Subcutaneous adipose tissue (tissue), 4 donors: ENCODE data around the gene ARFRP1. TPM values are rescaled to one million over a fixed set of nuclear protein-coding genes. Genes with fewer than 3 reads are reported as not detected.

ENCODE experiments used
- total RNA-seq, 4 donors: library from RNA; depleted of rRNA; stranded (reverse); fragments of >200 nt; gene quantifications; one replicate each; pipeline ENCODE4 v1.1.0, GENCODE V29; 2016
- TF ChIP-seq, protein P1 (sequence below): fragments of 450-650 bp; IDR thresholded peaks from one replicate; pipeline ENCODE4 v1.5.1; 2016; ENCODE audit warnings: low read depth, mild to moderate bottlenecking, control low read depth, antibody characterized with exemption, moderate library complexity

Gene ARFRP1
- total RNA-seq, 4 donors from 2014 or later = 21.9 to 39.4 (median 31.5) TPM

DNA sequence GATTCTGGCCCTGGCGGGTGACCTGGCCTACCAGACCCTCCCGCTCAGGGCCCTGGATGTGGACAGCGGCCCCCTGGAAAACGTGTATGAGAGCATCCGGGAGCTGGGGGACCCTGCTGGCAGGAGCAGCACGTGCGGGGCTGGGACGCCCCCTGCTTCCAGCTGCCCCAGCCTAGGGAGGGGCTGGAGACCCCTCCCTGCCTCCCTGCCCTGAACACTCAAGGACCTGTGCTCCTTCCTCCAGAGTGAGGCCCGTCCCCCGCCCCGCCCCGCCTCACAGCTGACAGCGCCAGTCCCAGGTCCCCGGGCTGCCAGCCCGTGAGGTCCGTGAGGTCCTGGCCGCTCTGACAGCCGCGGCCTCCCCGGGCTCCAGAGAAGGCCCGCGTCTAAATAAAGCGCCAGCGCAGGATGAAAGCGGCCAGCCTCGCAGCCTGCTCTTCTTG is 30.9 kb upstream of the ARFRP1 start:
- TF ChIP-seq, protein P1, sequence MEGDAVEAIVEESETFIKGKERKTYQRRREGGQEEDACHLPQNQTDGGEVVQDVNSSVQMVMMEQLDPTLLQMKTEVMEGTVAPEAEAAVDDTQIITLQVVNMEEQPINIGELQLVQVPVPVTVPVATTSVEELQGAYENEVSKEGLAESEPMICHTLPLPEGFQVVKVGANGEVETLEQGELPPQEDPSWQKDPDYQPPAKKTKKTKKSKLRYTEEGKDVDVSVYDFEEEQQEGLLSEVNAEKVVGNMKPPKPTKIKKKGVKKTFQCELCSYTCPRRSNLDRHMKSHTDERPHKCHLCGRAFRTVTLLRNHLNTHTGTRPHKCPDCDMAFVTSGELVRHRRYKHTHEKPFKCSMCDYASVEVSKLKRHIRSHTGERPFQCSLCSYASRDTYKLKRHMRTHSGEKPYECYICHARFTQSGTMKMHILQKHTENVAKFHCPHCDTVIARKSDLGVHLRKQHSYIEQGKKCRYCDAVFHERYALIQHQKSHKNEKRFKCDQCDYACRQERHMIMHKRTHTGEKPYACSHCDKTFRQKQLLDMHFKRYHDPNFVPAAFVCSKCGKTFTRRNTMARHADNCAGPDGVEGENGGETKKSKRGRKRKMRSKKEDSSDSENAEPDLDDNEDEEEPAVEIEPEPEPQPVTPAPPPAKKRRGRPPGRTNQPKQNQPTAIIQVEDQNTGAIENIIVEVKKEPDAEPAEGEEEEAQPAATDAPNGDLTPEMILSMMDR = no peak

DNA sequence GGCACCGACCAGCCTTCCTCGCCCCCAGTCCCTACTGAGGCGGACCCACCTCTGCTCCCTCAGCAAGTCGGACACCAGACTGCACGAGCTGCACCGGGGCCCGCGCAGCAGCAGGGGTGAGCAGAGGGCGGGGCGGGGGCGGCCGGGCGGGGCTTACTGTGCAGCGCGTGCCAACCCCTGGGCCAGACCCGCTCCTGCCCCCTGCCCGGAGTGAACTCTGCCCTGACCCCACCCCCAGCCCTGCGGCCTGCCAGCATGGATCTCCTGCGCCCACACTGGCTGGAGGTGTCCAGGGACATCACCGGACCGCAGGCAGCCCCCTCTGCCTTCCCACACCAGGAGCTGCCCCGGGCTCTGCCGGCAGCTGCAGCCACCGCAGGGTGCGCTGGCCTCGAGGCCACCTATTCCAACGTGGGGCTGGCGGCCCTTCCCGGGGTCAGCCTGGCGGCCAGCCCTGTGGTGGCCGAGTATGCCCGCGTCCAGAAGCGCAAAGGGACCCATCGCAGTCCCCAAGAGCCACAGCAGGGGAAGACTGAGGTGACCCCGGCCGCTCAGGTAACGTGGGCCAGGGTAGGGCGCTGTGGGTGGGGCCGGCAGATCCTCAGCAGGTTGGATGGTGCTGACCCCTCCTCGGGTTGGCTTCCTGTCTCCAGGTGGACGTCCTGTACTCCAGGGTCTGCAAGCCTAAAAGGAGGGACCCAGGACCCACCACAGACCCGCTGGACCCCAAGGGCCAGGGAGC is 30.3 kb upstream of the ARFRP1 start:
- TF ChIP-seq, protein P1 = no peak

DNA sequence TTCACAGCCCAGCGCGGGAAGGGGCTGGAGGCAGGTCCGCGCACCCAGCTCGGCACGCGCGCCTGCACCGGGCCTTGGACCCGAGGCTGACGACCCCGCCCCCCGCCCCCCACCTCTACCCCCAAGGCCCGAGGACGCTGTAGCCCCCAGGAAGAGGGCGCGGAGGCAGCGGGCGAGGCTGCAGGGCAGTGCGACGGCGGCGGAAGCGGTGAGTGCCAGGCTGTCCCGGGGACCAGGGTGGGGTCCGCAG is 29.8 kb upstream of the ARFRP1 start:
- TF ChIP-seq, protein P1 = no peak

DNA sequence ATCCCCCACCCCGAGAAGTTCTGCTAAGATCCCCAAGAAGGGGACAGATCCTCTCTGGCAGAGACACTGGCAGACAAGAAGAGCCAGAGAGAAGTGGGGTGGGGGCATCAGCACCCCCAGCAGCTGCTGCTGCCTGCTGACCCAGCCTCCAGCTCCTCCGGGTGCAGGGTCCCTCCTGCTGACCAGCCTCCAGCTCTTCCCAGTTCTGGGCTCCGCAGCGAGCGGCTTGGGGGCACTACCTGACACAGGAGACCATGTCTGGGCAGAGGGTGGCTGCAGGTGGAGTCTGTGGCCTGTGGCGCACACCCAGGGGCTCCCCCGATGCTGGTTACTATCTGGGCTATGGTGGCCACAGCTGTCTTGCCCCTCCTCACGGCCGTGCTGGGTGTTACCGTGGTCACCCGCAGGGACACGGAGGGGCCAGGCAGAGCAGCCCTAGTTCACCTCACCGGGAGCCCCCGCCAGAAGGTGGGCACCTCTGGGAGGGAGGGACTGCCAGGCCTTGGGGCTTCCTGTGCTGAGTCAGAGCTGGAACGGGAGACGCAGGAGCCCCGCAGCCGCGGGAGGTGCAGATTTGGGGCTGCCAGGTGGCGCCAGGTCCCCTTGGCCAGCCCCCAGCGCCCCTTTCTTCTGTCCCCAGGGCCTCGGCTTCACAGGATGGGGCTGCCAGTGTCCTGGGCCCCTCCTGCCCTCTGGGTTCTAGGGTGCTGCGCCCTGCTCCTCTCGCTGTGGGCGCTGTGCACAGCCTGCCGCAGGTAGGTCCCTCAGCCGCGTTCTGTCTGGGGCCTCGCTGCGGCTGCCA is 29.3 kb upstream of the ARFRP1 start:
- TF ChIP-seq, protein P1 = no peak

DNA sequence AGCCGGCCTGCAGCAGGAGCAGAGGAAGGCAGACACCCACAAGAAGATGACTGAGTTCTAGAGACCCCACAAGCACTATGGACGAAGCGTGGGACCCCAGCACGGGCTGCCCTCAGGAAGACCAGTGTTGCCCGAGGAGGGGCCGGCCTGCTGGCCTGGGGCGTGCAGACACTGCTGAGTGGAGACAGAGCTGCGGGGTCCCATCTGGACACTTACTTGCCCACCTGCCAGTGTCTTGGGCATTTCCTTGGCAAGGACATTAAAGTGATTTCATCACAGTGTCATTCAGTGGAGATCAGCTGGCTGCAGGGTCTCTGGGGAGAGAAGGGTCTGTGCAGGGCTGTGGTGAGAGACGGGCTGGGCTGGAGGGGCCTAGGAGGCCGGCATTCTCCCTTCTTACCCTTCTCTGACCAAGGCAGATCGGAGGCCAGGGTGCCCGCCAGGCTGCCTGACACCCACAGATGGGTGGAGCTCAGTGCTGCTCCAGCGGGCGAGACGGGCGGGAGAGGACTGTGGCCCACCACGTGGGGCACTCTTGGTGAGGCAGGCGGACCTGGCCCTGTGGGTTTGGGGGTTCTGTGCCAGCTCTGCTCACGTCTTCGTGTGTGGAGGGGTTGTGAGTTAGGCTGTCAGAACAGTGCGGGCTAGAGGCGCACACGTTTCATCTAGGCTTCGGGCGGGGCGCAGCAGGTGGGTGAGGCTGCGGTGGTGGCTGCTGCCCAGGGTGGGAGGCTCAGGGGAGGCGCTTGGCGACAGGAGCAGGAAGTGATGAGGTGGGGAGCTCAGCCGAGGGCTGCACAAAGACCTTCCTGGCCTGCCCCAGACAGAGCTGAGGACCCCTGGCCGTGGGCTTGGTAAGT is 28.3 kb upstream of the ARFRP1 start, which contains the start of gene LIME1:
Gene LIME1 (plus strand): TSS at position 806 of the 860 bp plus-strand sequence. CDS start 886 bp downstream, outside the sequence.
- TF ChIP-seq, protein P1 = no peak

DNA sequence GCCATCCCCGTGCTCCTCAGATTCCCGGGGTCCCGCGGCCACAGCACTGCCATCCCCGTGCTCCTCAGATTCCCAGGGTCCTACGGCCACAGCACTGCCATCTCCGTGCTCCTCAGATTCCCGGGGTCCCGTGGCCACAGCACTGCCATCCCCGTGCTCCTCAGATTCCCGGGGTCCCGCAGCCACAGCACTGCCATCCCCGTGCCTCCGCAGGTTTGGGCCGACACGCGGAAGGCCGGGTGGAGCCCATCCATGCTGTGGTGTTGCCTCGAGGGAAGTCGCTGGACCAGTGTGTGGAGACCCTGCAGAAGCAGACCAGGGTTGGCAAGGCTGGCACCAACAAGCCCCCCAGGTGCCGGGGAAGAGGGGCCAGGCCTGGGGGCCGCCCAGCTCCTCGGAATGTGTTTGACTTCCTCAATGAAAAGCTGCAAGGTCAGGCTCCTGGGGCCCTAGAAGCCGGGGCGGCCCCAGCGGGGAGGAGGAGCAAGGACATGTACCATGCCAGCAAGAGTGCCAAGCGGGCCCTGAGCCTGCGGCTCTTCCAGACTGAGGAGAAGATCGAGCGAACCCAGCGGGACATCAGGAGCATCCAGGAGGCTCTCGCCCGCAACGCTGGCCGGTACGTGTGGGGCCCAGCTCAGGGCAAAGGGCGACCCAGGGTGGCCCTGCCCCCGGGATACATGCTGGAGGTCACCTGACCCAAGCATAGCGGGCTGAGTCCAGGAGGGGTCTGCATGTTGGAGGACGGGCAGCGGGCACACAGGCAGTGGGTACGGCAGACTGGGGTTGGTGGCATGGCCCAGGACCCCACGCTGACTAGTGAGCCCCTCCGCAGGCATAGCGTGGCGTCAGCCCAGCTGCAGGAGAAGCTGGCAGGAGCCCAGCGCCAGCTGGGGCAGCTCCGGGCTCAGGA is 27.4 kb upstream of the ARFRP1 start:
- TF ChIP-seq, protein P1 = no peak
